ENCODE measurements around the gene SMIM35. TPM values are rescaled to one million over a fixed set of nuclear protein-coding genes. Genes with fewer than 3 reads are reported as not detected.

Gene SMIM35
- total RNA-seq, 1 experiment from 2014 or later: not detected

DNA sequence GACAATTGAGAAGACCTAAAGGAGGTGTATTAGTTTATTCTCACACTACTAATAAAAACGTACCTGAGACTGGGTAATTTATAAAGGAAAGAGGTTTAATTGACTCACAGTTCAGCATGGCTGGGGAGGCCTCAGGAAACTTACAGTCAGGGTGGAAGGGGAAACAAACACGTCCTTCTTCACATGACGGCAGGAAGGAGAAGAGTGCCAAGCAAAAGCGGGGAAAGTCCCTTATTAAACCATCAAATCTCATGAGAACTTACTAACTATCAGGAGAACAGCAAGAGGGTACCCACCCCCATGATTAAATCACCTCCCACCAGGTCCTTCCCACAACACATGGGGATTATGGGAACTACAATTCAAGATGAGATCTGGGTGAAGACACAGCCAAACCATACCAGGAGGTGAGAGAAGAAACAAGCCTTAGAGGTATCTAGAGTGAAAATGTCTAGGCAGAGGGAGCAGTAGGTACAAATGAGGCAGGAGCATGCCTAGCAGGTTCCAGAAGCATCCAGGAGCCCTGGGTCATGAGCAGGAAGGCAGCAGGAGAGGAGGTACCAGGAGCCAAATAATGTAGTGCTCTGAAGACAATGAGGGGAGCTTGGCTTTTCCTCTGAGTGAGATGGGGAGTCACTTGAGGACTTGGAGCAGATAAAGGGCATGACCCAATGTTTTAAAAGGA is 69.0 kb downstream of the SMIM35 start:
- H3K4me3 Mint-ChIP-seq: no peak overlapping the region
- peaks cover 2% of the 10 kb centered on the region; the same call in 1 of the 2 replicates for H3K36me3 Mint-ChIP-seq
- ChIA-PET CTCF (no interaction called here), POLR2A (no interaction called here)
- no peaks in the 10 kb centered on the region for H3K4me1 Mint-ChIP-seq
- no peak for TF ChIP-seq FOXP1 (CRISPR knock-in tag; IDR thresholded peaks at IDR 0.05; ENCODE audit: borderline replicate concordance)
- TF ChIP-seq, protein P1, sequence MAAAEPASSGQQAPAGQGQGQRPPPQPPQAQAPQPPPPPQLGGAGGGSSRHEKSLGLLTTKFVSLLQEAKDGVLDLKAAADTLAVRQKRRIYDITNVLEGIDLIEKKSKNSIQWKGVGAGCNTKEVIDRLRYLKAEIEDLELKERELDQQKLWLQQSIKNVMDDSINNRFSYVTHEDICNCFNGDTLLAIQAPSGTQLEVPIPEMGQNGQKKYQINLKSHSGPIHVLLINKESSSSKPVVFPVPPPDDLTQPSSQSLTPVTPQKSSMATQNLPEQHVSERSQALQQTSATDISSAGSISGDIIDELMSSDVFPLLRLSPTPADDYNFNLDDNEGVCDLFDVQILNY (CRISPR knock-in tag; IDR thresholded peaks at IDR 0.05): no peak
- no peak for TF ChIP-seq ZSCAN18 (CRISPR knock-in tag; IDR thresholded peaks at IDR 0.05)
- no peak for TF ChIP-seq ATF1 (CRISPR knock-in tag; IDR thresholded peaks at IDR 0.05)
- TF ChIP-seq SMAD3 (CRISPR knock-in tag; IDR thresholded peaks at IDR 0.05; ENCODE audit: borderline replicate concordance): no peak
- no peak for TF ChIP-seq ZNF317 (CRISPR knock-in tag; IDR thresholded peaks at IDR 0.05; ENCODE audit: borderline replicate concordance, low read depth)
- TF ChIP-seq RELA (CRISPR knock-in tag; IDR thresholded peaks at IDR 0.05; ENCODE audit: borderline replicate concordance): no peak
- no peak for TF ChIP-seq HMGA2 (CRISPR knock-in tag; IDR thresholded peaks at IDR 0.05)
- no peak for TF ChIP-seq RORB (CRISPR knock-in tag; IDR thresholded peaks at IDR 0.05)
- no peak for TF ChIP-seq MXD4 (CRISPR knock-in tag; IDR thresholded peaks at IDR 0.05; ENCODE audit: borderline replicate concordance)
- no peak for TF ChIP-seq JUN (CRISPR knock-in tag; IDR thresholded peaks at IDR 0.05)
- TF ChIP-seq ZNF263 (CRISPR knock-in tag; IDR thresholded peaks at IDR 0.05; ENCODE audit: low read depth): no peak
- TF ChIP-seq, protein P2, sequence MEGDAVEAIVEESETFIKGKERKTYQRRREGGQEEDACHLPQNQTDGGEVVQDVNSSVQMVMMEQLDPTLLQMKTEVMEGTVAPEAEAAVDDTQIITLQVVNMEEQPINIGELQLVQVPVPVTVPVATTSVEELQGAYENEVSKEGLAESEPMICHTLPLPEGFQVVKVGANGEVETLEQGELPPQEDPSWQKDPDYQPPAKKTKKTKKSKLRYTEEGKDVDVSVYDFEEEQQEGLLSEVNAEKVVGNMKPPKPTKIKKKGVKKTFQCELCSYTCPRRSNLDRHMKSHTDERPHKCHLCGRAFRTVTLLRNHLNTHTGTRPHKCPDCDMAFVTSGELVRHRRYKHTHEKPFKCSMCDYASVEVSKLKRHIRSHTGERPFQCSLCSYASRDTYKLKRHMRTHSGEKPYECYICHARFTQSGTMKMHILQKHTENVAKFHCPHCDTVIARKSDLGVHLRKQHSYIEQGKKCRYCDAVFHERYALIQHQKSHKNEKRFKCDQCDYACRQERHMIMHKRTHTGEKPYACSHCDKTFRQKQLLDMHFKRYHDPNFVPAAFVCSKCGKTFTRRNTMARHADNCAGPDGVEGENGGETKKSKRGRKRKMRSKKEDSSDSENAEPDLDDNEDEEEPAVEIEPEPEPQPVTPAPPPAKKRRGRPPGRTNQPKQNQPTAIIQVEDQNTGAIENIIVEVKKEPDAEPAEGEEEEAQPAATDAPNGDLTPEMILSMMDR (IDR thresholded peaks at IDR 0.05): no peak
- TF ChIP-seq NFYB (CRISPR knock-in tag; conservative IDR thresholded peaks at IDR 0.05; ENCODE audit: low read depth): no peak
- TF ChIP-seq, protein P3, sequence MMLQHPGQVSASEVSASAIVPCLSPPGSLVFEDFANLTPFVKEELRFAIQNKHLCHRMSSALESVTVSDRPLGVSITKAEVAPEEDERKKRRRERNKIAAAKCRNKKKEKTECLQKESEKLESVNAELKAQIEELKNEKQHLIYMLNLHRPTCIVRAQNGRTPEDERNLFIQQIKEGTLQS (CRISPR knock-in tag; conservative IDR thresholded peaks at IDR 0.05): no peak
- no peak for TF ChIP-seq CREM (CRISPR knock-in tag; IDR thresholded peaks at IDR 0.05)
- TF ChIP-seq ETV6 (CRISPR knock-in tag; IDR thresholded peaks at IDR 0.05): no peak
- TF ChIP-seq AFF4 (CRISPR knock-in tag; IDR thresholded peaks at IDR 0.05; ENCODE audit: borderline replicate concordance): no peak
- no peak overlapping the region for H3K27ac Mint-ChIP-seq
- H3K27me3 Mint-ChIP-seq (ENCODE audit: low read depth): peaks cover 12% of the 10 kb centered on the region
- ATAC-seq (no peak), DNase-seq (ENCODE audit: low spot score) (no peak)
- peaks cover 34% of the 10 kb centered on the region for H3K9me3 Mint-ChIP-seq
